Measurements from ENCODE around the gene PRR3. TPM values are rescaled to one million over a fixed set of nuclear protein-coding genes. Genes with fewer than 3 reads are reported as not detected.

The PRR3 gene
- total RNA-seq, 1 donor from 2014 or later: 13.7 TPM

DNA sequence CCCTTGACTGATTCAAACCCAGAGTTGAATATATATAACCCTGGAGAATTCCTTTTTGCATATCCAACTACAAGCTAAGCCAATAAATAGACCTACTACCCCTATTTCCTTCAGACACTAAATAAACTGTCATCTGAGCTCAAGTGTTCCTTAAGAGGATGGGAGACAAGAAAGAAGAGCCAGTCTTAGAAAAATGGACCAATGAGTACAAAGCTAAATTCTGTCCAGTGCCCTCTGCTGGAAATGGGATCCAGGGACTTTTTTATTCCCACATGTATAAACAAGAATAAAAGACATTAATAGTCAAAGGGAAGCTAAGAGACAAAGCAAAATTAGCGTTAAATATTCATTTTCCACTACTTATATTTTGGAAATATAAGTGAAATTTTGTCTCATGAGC is 55.1 kb downstream of the PRR3 start:
- Mint-ChIP-seq H3K4me3 (no peak overlapping the region), H3K27me3 (ENCODE audit: insufficient read depth, low read depth) (peaks cover 24% of the 10 kb centered on the region), H3K36me3 (peaks cover 44% of the 10 kb centered on the region), H3K9me3 (peaks cover 7% of the 10 kb centered on the region), H3K4me1 (peaks cover 49% of the 10 kb centered on the region), H3K27ac (no peak overlapping the region)
- DNase-seq (ENCODE audit: low spot score): peak; percentile 26
- peaks cover 72% of the 10 kb centered on the region for H4K20me1 ChIP-seq (ENCODE audit: low read depth)
- peaks cover 23% of the 10 kb centered on the region for H3K4me1 ChIP-seq
- H3K9ac ChIP-seq: no peak overlapping the region
- H3K9me3 ChIP-seq (ENCODE audit: low read depth): no peaks in the 10 kb centered on the region
- no peaks in the 10 kb centered on the region for H3K27me3 ChIP-seq
- H3K79me2 ChIP-seq (ENCODE audit: low read depth): peaks cover 87% of the 10 kb centered on the region
- peak overlapping the region; percentile 97 for H3K4me2 ChIP-seq
- TF ChIP-seq EZH2 (IDR thresholded peaks at IDR 0.05): no peak
- no peak for TF ChIP-seq EZH2phosphoT487 (IDR thresholded peaks at IDR 0.05)
- TF ChIP-seq, protein P1, sequence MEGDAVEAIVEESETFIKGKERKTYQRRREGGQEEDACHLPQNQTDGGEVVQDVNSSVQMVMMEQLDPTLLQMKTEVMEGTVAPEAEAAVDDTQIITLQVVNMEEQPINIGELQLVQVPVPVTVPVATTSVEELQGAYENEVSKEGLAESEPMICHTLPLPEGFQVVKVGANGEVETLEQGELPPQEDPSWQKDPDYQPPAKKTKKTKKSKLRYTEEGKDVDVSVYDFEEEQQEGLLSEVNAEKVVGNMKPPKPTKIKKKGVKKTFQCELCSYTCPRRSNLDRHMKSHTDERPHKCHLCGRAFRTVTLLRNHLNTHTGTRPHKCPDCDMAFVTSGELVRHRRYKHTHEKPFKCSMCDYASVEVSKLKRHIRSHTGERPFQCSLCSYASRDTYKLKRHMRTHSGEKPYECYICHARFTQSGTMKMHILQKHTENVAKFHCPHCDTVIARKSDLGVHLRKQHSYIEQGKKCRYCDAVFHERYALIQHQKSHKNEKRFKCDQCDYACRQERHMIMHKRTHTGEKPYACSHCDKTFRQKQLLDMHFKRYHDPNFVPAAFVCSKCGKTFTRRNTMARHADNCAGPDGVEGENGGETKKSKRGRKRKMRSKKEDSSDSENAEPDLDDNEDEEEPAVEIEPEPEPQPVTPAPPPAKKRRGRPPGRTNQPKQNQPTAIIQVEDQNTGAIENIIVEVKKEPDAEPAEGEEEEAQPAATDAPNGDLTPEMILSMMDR (IDR thresholded peaks at IDR 0.05): peak; percentile 41
- peaks cover 59% of the 10 kb centered on the region for H3F3A ChIP-seq (ENCODE audit: low read depth)
- H3K36me3 ChIP-seq: peaks cover 24% of the 10 kb centered on the region
- H2AFZ ChIP-seq (replicated peaks): no peak overlapping the region
- H3K27ac ChIP-seq: no peak overlapping the region
- no peak overlapping the region for H3K4me3 ChIP-seq

DNA sequence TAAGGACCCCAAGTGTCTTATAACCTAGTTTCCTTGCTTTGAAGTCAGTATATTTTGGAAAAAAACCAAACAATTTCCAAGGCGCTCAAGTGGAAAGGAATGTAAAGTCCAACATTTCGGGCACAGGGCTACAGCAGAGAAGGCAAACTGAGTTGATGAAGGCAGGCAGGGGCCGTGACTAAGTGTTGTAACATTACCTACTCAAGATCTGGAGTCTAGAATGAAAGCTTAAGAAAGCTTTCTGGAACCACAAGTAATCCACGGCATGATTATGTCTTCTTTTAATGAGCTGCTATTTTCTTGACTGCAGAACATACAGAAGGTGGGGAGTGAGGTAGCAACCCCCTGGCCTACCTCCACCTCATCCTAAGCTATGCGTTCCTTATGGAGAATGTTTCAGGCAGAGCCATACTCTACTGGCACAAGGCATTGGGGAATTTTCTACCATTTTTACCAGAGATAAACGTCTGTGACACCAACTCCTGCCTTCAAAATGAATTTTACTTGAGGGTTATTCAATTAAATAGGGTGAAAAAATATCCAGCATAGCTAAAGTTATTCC is 55.7 kb downstream of the PRR3 start:
- Histone ChIP-seq H3K4me3 (no peak overlapping the region), H3K9ac (no peak overlapping the region), H4K20me1 (ENCODE audit: low read depth) (peaks cover 72% of the 10 kb centered on the region), H3K9me3 (ENCODE audit: low read depth) (no peaks in the 10 kb centered on the region), H3K4me2 (peak overlapping the region; percentile 97), H3F3A (ENCODE audit: low read depth) (peaks cover 59% of the 10 kb centered on the region), H3K27me3 (no peaks in the 10 kb centered on the region), H2AFZ (replicated peaks) (no peak overlapping the region), H3K36me3 (peaks cover 24% of the 10 kb centered on the region), H3K79me2 (ENCODE audit: low read depth) (peaks cover 88% of the 10 kb centered on the region), H3K27ac (peak overlapping the region; percentile 100), H3K4me1 (peaks cover 23% of the 10 kb centered on the region)
- H3K4me3 Mint-ChIP-seq: peak overlapping the region; percentile 46
- TF ChIP-seq, protein P1 (IDR thresholded peaks at IDR 0.05): no peak
- peaks cover 7% of the 10 kb centered on the region for H3K9me3 Mint-ChIP-seq
- H3K4me1 Mint-ChIP-seq: peaks cover 49% of the 10 kb centered on the region
- DNase-seq (ENCODE audit: low spot score): peak; percentile 32
- peaks cover 39% of the 10 kb centered on the region for H3K36me3 Mint-ChIP-seq
- no peak overlapping the region for H3K27ac Mint-ChIP-seq
- H3K27me3 Mint-ChIP-seq (ENCODE audit: insufficient read depth, low read depth): peaks cover 28% of the 10 kb centered on the region

MicroRNAs encoded within 50 kb of the gene (microRNA counts, 767-probe panel; counts per million panel counts)
- 460 counts per million, percentile 90 among the panel's probes with 10 or more counts for microRNA hsa-miR-877-5p

Small RNA genes lying within 50 kb of the gene (microRNA-seq; reads per million reads assigned to microRNA genes)
- gene MIR877: 83.7 reads per million, percentile 74 among the genes with 10 or more reads in this experiment

Small RNA genes lying within 50 kb of the gene (small RNA-seq; reads per million reads assigned to genes)
- 4.1 reads per million, percentile 93 among the genes with 10 or more reads in this experiment for gene MIR877

Other genes with a start within 250 kb of the PRR3 start
- gene TRIM39, start 230.4 kb upstream of the PRR3 start, total RNA-seq (ENCODE audit: low replicate concordance): 11.0 and 21.2 TPM in 2 replicates
- 38.0 and 89.6 TPM in 2 replicates for gene RPP21, start 212.1 kb upstream of the PRR3 start, total RNA-seq (ENCODE audit: low replicate concordance)
- 24.8 and 43.1 TPM in 2 replicates for gene HLA-E, start 67.8 kb upstream of the PRR3 start, total RNA-seq (ENCODE audit: low replicate concordance)
- gene GNL1, start 806 bp upstream of the PRR3 start, total RNA-seq (ENCODE audit: low replicate concordance): 23.7 and 34.7 TPM in 2 replicates
- 43.9 and 56.0 TPM in 2 replicates for gene ABCF1, start 14.1 kb downstream of the PRR3 start, total RNA-seq (ENCODE audit: low replicate concordance)
- 38.6 and 46.4 TPM in 2 replicates for gene PPP1R10, start 59.9 kb downstream of the PRR3 start, total RNA-seq (ENCODE audit: low replicate concordance)
- gene MRPS18B, start 60.5 kb downstream of the PRR3 start, total RNA-seq (ENCODE audit: low replicate concordance): 18.5 and 32.1 TPM in 2 replicates
- 17.9 and 18.7 TPM in 2 replicates for gene ATAT1, start 69.6 kb downstream of the PRR3 start, total RNA-seq (ENCODE audit: low replicate concordance)
- 3.7 and 9.4 TPM in 2 replicates for gene C6orf136, start 89.8 kb downstream of the PRR3 start, total RNA-seq (ENCODE audit: low replicate concordance)
- 17.6 and 29.2 TPM in 2 replicates for gene DHX16, start 115.7 kb downstream of the PRR3 start, total RNA-seq (ENCODE audit: low replicate concordance)
- gene PPP1R18, start 129.3 kb downstream of the PRR3 start, total RNA-seq (ENCODE audit: low replicate concordance): 10.2 and 25.4 TPM in 2 replicates
- gene NRM, start 133.7 kb downstream of the PRR3 start, total RNA-seq (ENCODE audit: low replicate concordance): 12.4 and 38.3 TPM in 2 replicates
- gene MDC1, start 160.0 kb downstream of the PRR3 start, total RNA-seq (ENCODE audit: low replicate concordance): 22.6 and 29.5 TPM in 2 replicates
- gene TUBB, start 163.1 kb downstream of the PRR3 start, total RNA-seq (ENCODE audit: low replicate concordance): 1,479 and 2,270 TPM in 2 replicates
- gene FLOT1, start 185.4 kb downstream of the PRR3 start, total RNA-seq (ENCODE audit: low replicate concordance): 80.3 and 96.9 TPM in 2 replicates
- 2.0 and 7.1 TPM in 2 replicates for gene IER3, start 187.3 kb downstream of the PRR3 start, total RNA-seq (ENCODE audit: low replicate concordance)

Measured in neural progenitor cell (in vitro differentiated cells).